SK-N-MC (cell line): ENCODE measurements around the gene KCNN1.

Experiments
- EZH2 ChIP-seq: fragments of 200-600 bp; sonication (generic); IDR thresholded peaks from one replicate; pipeline ENCODE4 v1.6.1; 2017; ENCODE audit warnings: antibody characterized with exemption
- POLR2AphosphoS5 ChIP-seq: IDR thresholded peaks from 2 replicates; pipeline ENCODE4 v1.6.1; 2012; ENCODE audit warnings: mild to moderate bottlenecking, low read depth, low read length, borderline replicate concordance

- TF ChIP-seq EZH2: no peak
- TF ChIP-seq POLR2AphosphoS5: no peak
Observed at GRCh38 chr19:18010149-18010548, 43.2 kb downstream of the KCNN1 start.
